IMR-90 (cell line): ENCODE data around the gene SHC1. TPM values are rescaled to one million over a fixed set of nuclear protein-coding genes. Genes with fewer than 3 reads are reported as not detected.

ENCODE experiments used
- ATAC-seq: fragments of 200-7000 bp; cut with Tn5 transposase; 2 replicates; pipeline ENCODE4 v1.9.1; 2020; ENCODE audit warnings: low read depth, mild to moderate bottlenecking, moderate library complexity
- BruUV-seq: library from RNA; stranded (reverse); fragments of 400-500 nt; replicated peaks from 2 replicates; lab custom pipeline; 2021; lab: Mats Ljungman, UMichigan
- CTCF ChIA-PET: fragments of 300-600 bp; formaldehyde crosslinking; extraction: SDS; loops from one replicate; lab custom pipeline; 2021; ENCODE audit warnings: antibody characterized with exemption; lab: Yijun Ruan, JAX
- POLR2A ChIA-PET: fragments of 300-600 bp; sonication (Branson Sonifier 250); formaldehyde crosslinking; loops from one replicate; lab custom pipeline; 2022; ENCODE audit warnings: antibody characterized with exemption; ENCODE audit not compliant: unreplicated experiment; lab: Charles Lee
- DNase-seq: peaks from one replicate; pipeline ENCODE4 v3.0.0; 2013
- H2AFZ ChIP-seq: replicated peaks from 2 replicates; pipeline ENCODE3; 2013; ENCODE audit warnings: low read length, mild to moderate bottlenecking; ENCODE audit not compliant: poor library complexity
- H2AK5ac ChIP-seq: 2 replicates; pipeline ENCODE4 v1.6.1; 2013; ENCODE audit warnings: low read depth, low read length, inconsistent platforms
- H2AK9ac ChIP-seq: replicated peaks from 2 replicates; pipeline ENCODE3; 2013; ENCODE audit warnings: mild to moderate bottlenecking, low read depth, low read length, moderate library complexity; ENCODE audit not compliant: poor library complexity
- H2BK120ac ChIP-seq: 2 replicates; pipeline ENCODE4 v1.6.1; 2013; ENCODE audit warnings: low read depth, low read length, inconsistent platforms
- H2BK15ac ChIP-seq: 3 replicates; pipeline ENCODE4 v1.6.1; 2013; ENCODE audit warnings: low read depth, low read length, inconsistent platforms
- H2BK20ac ChIP-seq: 2 replicates; pipeline ENCODE4 v1.6.1; 2013; ENCODE audit warnings: low read depth, mild to moderate bottlenecking, inconsistent platforms, low read length, moderate library complexity
- H2BK5ac ChIP-seq: 2 replicates; pipeline ENCODE4 v1.6.1; 2013; ENCODE audit warnings: mild to moderate bottlenecking, low read depth, low read length, inconsistent platforms; ENCODE audit not compliant: poor library complexity, severe bottlenecking
- H3K14ac ChIP-seq: replicated peaks from 2 replicates; pipeline ENCODE4 v1.6.1; 2013; ENCODE audit warnings: low read depth, low read length, inconsistent platforms
- H3K18ac ChIP-seq: 2 replicates; pipeline ENCODE4 v1.6.1; 2013; ENCODE audit warnings: low read depth, low read length, control low read depth
- H3K23ac ChIP-seq: 2 replicates; pipeline ENCODE4 v1.6.1; 2013; ENCODE audit warnings: low read depth, low read length, inconsistent platforms
- H3K27ac ChIP-seq: 2 replicates; pipeline ENCODE4 v1.5.1; 2013; ENCODE audit warnings: mild to moderate bottlenecking, control low read depth, low read length; ENCODE audit not compliant: insufficient read depth
- H3K27me3 ChIP-seq: 2 replicates; pipeline ENCODE4 v1.6.1; 2013; ENCODE audit warnings: low read length; ENCODE audit not compliant: control insufficient read depth, insufficient read depth
- H3K36me3 ChIP-seq: 2 replicates; pipeline ENCODE4 v1.6.1; 2013; ENCODE audit warnings: low read length, mixed read lengths; ENCODE audit not compliant: control insufficient read depth, insufficient read depth
- H3K4ac ChIP-seq: 2 replicates; pipeline ENCODE4 v1.6.1; 2013; ENCODE audit warnings: low read depth, low read length, inconsistent platforms
- H3K4me1 ChIP-seq: 2 replicates; pipeline ENCODE4 v1.6.1; 2013; ENCODE audit warnings: low read length, mixed read lengths; ENCODE audit not compliant: control insufficient read depth, insufficient read depth
- H3K4me2 ChIP-seq: 2 replicates; pipeline ENCODE4 v1.6.1; 2013; ENCODE audit warnings: low read depth, mild to moderate bottlenecking, control low read depth, low read length, moderate library complexity
- H3K4me3 ChIP-seq: 2 replicates; pipeline ENCODE4 v1.5.1; 2013; ENCODE audit warnings: low read depth, mild to moderate bottlenecking, control low read depth, low read length, moderate library complexity; ENCODE audit not compliant: insufficient read depth
- H3K56ac ChIP-seq: 2 replicates; pipeline ENCODE4 v1.6.1; 2013; ENCODE audit warnings: low read length, inconsistent platforms; ENCODE audit not compliant: insufficient read depth; ENCODE audit errors: extremely low read depth
- H3K79me1 ChIP-seq, 2 experiments: 2 replicates each; pipeline ENCODE4 v1.6.1; 2013; ENCODE audit warnings: low read length in 2 of 2, inconsistent platforms in 1 of 2, low read depth in 1 of 2
- H3K9ac ChIP-seq: 2 replicates; pipeline ENCODE4 v1.6.1; 2013; ENCODE audit warnings: low read depth, low read length, control low read depth
- H3K9me1 ChIP-seq: 2 replicates; pipeline ENCODE4 v1.6.1; 2013; ENCODE audit warnings: low read length, inconsistent platforms; ENCODE audit not compliant: insufficient read depth
- H3K9me3 ChIP-seq: 2 replicates; pipeline ENCODE4 v1.6.1; 2013; ENCODE audit warnings: low read length; ENCODE audit not compliant: control insufficient read depth, insufficient read depth
- H4K20me1 ChIP-seq: 2 replicates; pipeline ENCODE4 v1.6.1; 2013; ENCODE audit warnings: low read length, inconsistent platforms; ENCODE audit not compliant: insufficient read depth
- H4K5ac ChIP-seq: 2 replicates; pipeline ENCODE4 v1.6.1; 2013; ENCODE audit warnings: mild to moderate bottlenecking, low read depth, low read length, control low read depth
- H4K8ac ChIP-seq, 2 experiments: 2 replicates each; pipeline ENCODE4 v1.6.1; 2013; ENCODE audit warnings: low read depth in 2 of 2, low read length in 2 of 2, control low read depth in 1 of 2, inconsistent platforms in 1 of 2
- H4K91ac ChIP-seq: 2 replicates; pipeline ENCODE4 v1.6.1; 2013; ENCODE audit warnings: low read depth, low read length, inconsistent platforms; ENCODE audit not compliant: insufficient read depth
- CEBPB ChIP-seq: IDR thresholded peaks from 2 replicates; pipeline ENCODE4 v1.6.1; 2012; ENCODE audit warnings: low read depth, low read length, improper control_type of control experiment
- CHD1 ChIP-seq: IDR thresholded peaks from 2 replicates; pipeline ENCODE4 v1.6.1; 2012; ENCODE audit warnings: low read depth, low read length, improper control_type of control experiment
- CTCF ChIP-seq: conservative IDR thresholded peaks from 2 replicates; pipeline ENCODE4 v1.5.1; 2012; ENCODE audit warnings: mild to moderate bottlenecking, low read depth, low read length, improper control_type of control experiment
- ELK1 ChIP-seq: fragments of 150-350 bp; IDR thresholded peaks from 2 replicates; pipeline ENCODE4 v1.6.1; 2016; ENCODE audit warnings: low read depth, mild to moderate bottlenecking, low read length, moderate library complexity, borderline replicate concordance
- FOS ChIP-seq: fragments of 150-350 bp; IDR thresholded peaks from 2 replicates; pipeline ENCODE4 v1.6.1; 2016; ENCODE audit warnings: low read depth, low read length
- POLR2A ChIP-seq: IDR thresholded peaks from 2 replicates; pipeline ENCODE4 v1.6.1; 2012; ENCODE audit warnings: mild to moderate bottlenecking, low read depth, low read length
- RAD21 ChIP-seq: IDR thresholded peaks from 2 replicates; pipeline ENCODE4 v1.6.1; 2012; ENCODE audit warnings: low read length, improper control_type of control experiment
- RCOR1 ChIP-seq: IDR thresholded peaks from 2 replicates; pipeline ENCODE4 v1.6.1; 2012; ENCODE audit warnings: mild to moderate bottlenecking, low read length, improper control_type of control experiment; ENCODE audit not compliant: insufficient replicate concordance
- WGBS, 2 experiments: methylation state at CpG; one replicate each; pipeline versions ENCODE4 v1.1.5 to v1.1.7; 2013; ENCODE audit warnings: missing lambda C conversion rate in 2 of 2; ENCODE audit not compliant: insufficient read length in 1 of 2; ENCODE audit errors: extremely low coverage in 2 of 2; 5-methylcytosine and 5-hydroxymethylcytosine counted together
- dilution Hi-C: fragments of 300-500 bp; cut with HindIII; formaldehyde crosslinking; loops from one replicate; pipeline ENCODE4 v1.14.3; 2018; ENCODE audit warnings: low sequenced_read_pairs; ENCODE audit not compliant: unreplicated experiment
- in situ Hi-C: fragments of 300-500 bp; cut with MboI; formaldehyde crosslinking; loops from 3 replicates; pipeline ENCODE4 v1.14.3; 2019; ENCODE audit warnings: low sequenced_read_pairs, inconsistent platforms, mixed read lengths
- intact Hi-C: fragments of 100-400 bp; cut with micrococcal nuclease; formaldehyde crosslinking; loops from 2 replicates; pipeline ENCODE4 v1.10.0; 2022
- polyA plus RNA-seq, 3 experiments: library from polyadenylated mRNA; depleted of rRNA; stranded (reverse); fragments of >200 nt; gene quantifications; 2 replicates each; pipeline ENCODE4 v1.2.3, GENCODE V29; 2012; ENCODE audit warnings: low replicate concordance in 1 of 3
- total RNA-seq: library from RNA; depleted of rRNA; stranded (reverse); fragments of >200 nt; gene quantifications from 2 replicates; pipeline ENCODE4 v1.2.3, GENCODE V29; 2012

Gene SHC1
- total and polyA plus RNA-seq, 2 of the 4 experiments (the other 2 are of a cell fraction), result 352 to 355 TPM

- no peak overlapping the region for H4K5ac ChIP-seq
- no peak overlapping the region for H3K4me2 ChIP-seq
- H2BK5ac ChIP-seq, result no peak overlapping the region
- peaks cover 15% of the 10 kb centered on the region for H3K4me1 ChIP-seq
- H3K23ac ChIP-seq, result no peak overlapping the region
- peaks cover 17% of the 10 kb centered on the region for H4K20me1 ChIP-seq
- no peak overlapping the region for H3K14ac ChIP-seq
- no peak overlapping the region for H3K9ac ChIP-seq
- in situ Hi-C loops (no loop called here), dilution Hi-C loops (no loop called here), intact Hi-C loops (no loop called here)
- no peak overlapping the region for H2BK20ac ChIP-seq
- no peak overlapping the region for H3K27ac ChIP-seq
- DNase-seq (no peak), ATAC-seq (no peak)
- no peak overlapping the region for H3K4me3 ChIP-seq
- no peak overlapping the region for H2BK15ac ChIP-seq
- no TSS peak for BruUV-seq
- no peak overlapping the region for H3K4ac ChIP-seq
- H2AFZ ChIP-seq, result no peak overlapping the region
- TF ChIP-seq ELK1 (no peak), RCOR1 (no peak), CHD1 (no peak), RAD21 (no peak), CTCF (no peak), FOS (no peak), CEBPB (no peak), POLR2A (no peak)
- WGBS, 2 experiments, result 100% methylated on average over 1 of the region's 16 CpGs; no CpG with 5 or more reads in 1 of the 2 experiments
- no peak overlapping the region for H4K91ac ChIP-seq
- H3K9me3 ChIP-seq, result no peaks in the 10 kb centered on the region
- ChIA-PET CTCF (no interaction called here), POLR2A (interaction anchor here (0.5 kb wide), 1 partner anchor 37 kb away, joined by 4 read pairs; no protein-coding TSS in a partner anchor)
- peaks cover 8 to 59% of the 10 kb centered on the region in 2 experiments for H3K79me1 ChIP-seq
- no peak overlapping the region for H4K8ac ChIP-seq
- no peak overlapping the region for H2AK5ac ChIP-seq
- no peak overlapping the region for H2AK9ac ChIP-seq
- H3K36me3 ChIP-seq, result peaks cover 2% of the 10 kb centered on the region
- no peak overlapping the region for H2BK120ac ChIP-seq
- no peak overlapping the region for H3K18ac ChIP-seq
- no peak overlapping the region for H3K56ac ChIP-seq
- H3K27me3 ChIP-seq, result no peaks in the 10 kb centered on the region
- peaks cover 12% of the 10 kb centered on the region for H3K9me1 ChIP-seq
These were observed 37.7 kb upstream of the SHC1 start for GRCh38 chr1:155008015-155008941.
